ENCODE data around the gene PAPSS2. TPM values are rescaled to one million over a fixed set of nuclear protein-coding genes. Genes with fewer than 3 reads are reported as not detected.

Gene PAPSS2
- total and polyA plus RNA-seq, 2 donors from 2014 or later = 23.5 to 84.2 TPM

DNA sequence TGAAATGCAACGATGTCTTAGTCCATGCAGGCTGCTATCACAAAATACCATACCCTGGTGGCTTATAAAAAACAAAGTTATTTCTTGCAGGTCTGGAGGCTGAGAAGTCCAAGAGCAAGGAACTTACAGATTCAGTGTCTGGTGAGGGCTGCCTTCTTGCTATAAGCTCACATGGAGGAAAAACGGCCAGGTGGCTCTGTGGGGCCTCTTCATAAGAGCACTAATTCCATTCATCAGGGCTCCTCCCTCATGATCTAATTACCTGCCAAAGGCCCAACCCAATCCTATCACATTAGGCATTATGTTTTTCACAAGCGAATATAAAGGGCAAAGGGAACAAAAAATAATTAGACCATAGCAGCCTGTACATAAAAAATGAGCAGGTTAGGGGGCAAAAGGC is 35.4 kb downstream of the PAPSS2 start:
- Histone ChIP-seq H3K9ac (ENCODE audit: low read length in 3 of 3) (no peak overlapping the region), H3K27me3 (ENCODE audit: control insufficient read depth, insufficient read depth, low read length) (no peaks in the 10 kb centered on the region), H3K9me3 (ENCODE audit: control insufficient read depth in 2 of 3, insufficient read depth in 1 of 3, low read length in 3 of 3) (no peaks in the 10 kb centered on the region), H3K36me3 (ENCODE audit: control insufficient read depth in 2 of 3, insufficient read depth in 3 of 3, low read length in 3 of 3) (no peaks in the 10 kb centered on the region), H3K4me3 (ENCODE audit: low read length in 3 of 3) (no peak overlapping the region), H3K4me1 (ENCODE audit: control insufficient read depth in 2 of 3, insufficient read depth in 2 of 3, low read depth in 1 of 3, low read length in 3 of 3) (peaks cover 0 to 10% (median 0%) of the 10 kb centered on the region in 3 donors), H3K27ac (ENCODE audit: low read depth in 2 of 2, low read length in 2 of 2) (no peak overlapping the region)
- FAIRE-seq = no peak
- DNase-seq = no peak
- intact Hi-C loops (cut with DNase I) = no loop called here
- TF ChIP-seq, protein P1, sequence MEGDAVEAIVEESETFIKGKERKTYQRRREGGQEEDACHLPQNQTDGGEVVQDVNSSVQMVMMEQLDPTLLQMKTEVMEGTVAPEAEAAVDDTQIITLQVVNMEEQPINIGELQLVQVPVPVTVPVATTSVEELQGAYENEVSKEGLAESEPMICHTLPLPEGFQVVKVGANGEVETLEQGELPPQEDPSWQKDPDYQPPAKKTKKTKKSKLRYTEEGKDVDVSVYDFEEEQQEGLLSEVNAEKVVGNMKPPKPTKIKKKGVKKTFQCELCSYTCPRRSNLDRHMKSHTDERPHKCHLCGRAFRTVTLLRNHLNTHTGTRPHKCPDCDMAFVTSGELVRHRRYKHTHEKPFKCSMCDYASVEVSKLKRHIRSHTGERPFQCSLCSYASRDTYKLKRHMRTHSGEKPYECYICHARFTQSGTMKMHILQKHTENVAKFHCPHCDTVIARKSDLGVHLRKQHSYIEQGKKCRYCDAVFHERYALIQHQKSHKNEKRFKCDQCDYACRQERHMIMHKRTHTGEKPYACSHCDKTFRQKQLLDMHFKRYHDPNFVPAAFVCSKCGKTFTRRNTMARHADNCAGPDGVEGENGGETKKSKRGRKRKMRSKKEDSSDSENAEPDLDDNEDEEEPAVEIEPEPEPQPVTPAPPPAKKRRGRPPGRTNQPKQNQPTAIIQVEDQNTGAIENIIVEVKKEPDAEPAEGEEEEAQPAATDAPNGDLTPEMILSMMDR (IDR thresholded peaks at IDR 0.05; ENCODE audit: borderline replicate concordance, extremely low read depth, insufficient read depth) = no peak

DNA sequence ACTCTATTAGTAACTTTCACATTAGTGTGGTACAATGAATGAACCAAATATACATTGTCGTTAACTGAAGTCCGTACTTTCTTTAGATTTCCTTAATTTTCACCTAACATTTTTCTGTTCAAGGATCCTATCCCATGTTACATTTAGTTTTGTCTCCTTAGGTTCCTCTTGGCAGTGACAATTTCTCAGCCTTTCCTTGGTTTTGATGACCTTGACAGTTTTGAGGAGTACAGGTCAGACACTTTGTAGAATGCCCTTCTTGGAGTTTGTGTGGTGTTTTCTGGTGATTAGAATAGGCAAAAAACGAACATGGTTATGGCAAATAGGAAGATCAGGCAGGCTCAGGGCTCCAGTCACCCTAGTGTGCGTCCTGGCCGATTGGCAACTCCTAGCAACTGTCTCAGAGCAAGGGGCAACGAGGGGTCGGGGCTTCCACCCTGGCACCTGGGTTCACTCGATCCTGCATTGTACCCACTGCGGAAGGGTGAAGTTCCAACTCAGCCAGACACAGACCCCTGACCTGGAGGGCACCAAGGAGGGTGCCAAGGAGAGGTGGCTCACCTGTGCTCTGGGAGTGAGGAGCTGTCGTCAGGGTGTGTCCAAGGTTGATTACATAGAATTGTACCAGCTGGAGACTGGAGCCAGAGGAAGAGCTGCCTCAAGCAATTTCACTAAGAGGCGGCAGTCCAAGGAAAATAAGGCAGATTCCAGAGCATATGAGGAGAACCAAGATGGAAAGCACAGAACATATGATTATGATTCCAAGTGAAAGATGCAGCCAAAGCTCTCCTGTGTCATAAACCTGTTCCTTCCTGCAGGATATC is 37.5 kb downstream of the PAPSS2 start:
- intact Hi-C loops (cut with DNase I) = no loop called here
- Histone ChIP-seq H3K4me3 (ENCODE audit: low read length in 3 of 3) (no peak overlapping the region), H3K9me3 (ENCODE audit: control insufficient read depth in 2 of 3, insufficient read depth in 1 of 3, low read length in 3 of 3) (no peaks in the 10 kb centered on the region), H3K27me3 (ENCODE audit: control insufficient read depth, insufficient read depth, low read length) (no peaks in the 10 kb centered on the region), H3K9ac (ENCODE audit: low read length in 3 of 3) (no peak overlapping the region), H3K4me1 (ENCODE audit: control insufficient read depth in 2 of 3, insufficient read depth in 2 of 3, low read depth in 1 of 3, low read length in 3 of 3) (peaks cover 0 to 1% (median 0%) of the 10 kb centered on the region in 3 donors), H3K27ac (ENCODE audit: low read depth in 2 of 2, low read length in 2 of 2) (no peak overlapping the region), H3K36me3 (ENCODE audit: control insufficient read depth in 2 of 3, insufficient read depth in 3 of 3, low read length in 3 of 3) (no peaks in the 10 kb centered on the region)
- TF ChIP-seq, protein P1 (IDR thresholded peaks at IDR 0.05; ENCODE audit: borderline replicate concordance, extremely low read depth, insufficient read depth) = no peak
- no peak for FAIRE-seq
- no peak for DNase-seq

DNA sequence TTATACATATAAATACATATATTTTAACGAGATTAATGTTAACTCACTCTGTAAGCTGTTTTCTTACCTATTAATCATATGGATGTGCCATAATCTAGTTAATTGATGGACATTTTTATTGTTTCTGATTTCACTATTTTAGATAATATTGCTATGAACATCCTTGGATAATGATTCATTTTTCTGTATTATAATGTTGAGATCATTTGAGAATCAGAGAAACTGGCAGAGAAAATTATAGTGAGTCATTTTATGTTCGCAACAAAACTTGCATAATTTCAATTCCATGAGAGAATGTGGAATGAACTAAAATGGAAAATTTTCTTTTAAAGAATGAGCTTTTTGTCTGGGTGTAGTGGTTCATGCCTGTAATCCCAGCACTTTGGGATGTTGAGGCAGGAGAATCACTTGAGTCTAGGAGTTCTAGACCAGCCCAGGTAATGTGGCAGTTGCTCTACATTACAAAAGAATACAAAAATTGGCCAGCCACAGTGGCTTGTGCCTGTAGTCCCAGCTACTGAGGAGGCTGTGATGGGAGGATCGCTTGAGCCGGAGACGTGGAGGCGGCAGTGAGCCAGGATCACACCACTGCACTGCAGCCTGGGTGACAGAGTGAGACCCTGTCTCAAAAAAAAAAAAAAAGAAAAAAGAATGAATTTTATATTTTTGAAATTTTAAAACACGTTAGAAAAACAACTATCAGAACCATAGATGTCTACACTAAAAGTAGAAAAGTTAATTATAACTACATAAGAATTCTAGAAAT is 40.5 kb downstream of the PAPSS2 start:
- peaks cover 0 to 3% (median 2%) of the 10 kb centered on the region in 3 donors for H3K4me1 ChIP-seq (ENCODE audit: control insufficient read depth in 2 of 3, insufficient read depth in 2 of 3, low read depth in 1 of 3, low read length in 3 of 3)
- DNase-seq = no peak
- no peaks in the 10 kb centered on the region for H3K36me3 ChIP-seq (ENCODE audit: control insufficient read depth in 2 of 3, insufficient read depth in 3 of 3, low read length in 3 of 3)
- H3K27me3 ChIP-seq (ENCODE audit: control insufficient read depth, insufficient read depth, low read length) = no peaks in the 10 kb centered on the region
- no peak for FAIRE-seq
- H3K9me3 ChIP-seq (ENCODE audit: control insufficient read depth in 2 of 3, insufficient read depth in 1 of 3, low read length in 3 of 3) = no peaks in the 10 kb centered on the region
- no peak overlapping the region for H3K9ac ChIP-seq (ENCODE audit: low read length in 3 of 3)
- TF ChIP-seq, protein P1 (IDR thresholded peaks at IDR 0.05; ENCODE audit: borderline replicate concordance, extremely low read depth, insufficient read depth) = no peak
- H3K27ac ChIP-seq (ENCODE audit: low read depth in 2 of 2, low read length in 2 of 2) = no peak overlapping the region
- intact Hi-C loops (cut with DNase I) = no loop called here
- H3K4me3 ChIP-seq (ENCODE audit: low read length in 3 of 3) = no peak overlapping the region
